ENCODE results near the gene SYTL2. TPM values are rescaled to one million over a fixed set of nuclear protein-coding genes. Genes with fewer than 3 reads are reported as not detected.
"Not testable (repeated sequence)": the region's sequence is repeated elsewhere in the genome, so short reads cannot be mapped to it uniquely, and the experiment has no call there.

The SYTL2 gene, protein sequence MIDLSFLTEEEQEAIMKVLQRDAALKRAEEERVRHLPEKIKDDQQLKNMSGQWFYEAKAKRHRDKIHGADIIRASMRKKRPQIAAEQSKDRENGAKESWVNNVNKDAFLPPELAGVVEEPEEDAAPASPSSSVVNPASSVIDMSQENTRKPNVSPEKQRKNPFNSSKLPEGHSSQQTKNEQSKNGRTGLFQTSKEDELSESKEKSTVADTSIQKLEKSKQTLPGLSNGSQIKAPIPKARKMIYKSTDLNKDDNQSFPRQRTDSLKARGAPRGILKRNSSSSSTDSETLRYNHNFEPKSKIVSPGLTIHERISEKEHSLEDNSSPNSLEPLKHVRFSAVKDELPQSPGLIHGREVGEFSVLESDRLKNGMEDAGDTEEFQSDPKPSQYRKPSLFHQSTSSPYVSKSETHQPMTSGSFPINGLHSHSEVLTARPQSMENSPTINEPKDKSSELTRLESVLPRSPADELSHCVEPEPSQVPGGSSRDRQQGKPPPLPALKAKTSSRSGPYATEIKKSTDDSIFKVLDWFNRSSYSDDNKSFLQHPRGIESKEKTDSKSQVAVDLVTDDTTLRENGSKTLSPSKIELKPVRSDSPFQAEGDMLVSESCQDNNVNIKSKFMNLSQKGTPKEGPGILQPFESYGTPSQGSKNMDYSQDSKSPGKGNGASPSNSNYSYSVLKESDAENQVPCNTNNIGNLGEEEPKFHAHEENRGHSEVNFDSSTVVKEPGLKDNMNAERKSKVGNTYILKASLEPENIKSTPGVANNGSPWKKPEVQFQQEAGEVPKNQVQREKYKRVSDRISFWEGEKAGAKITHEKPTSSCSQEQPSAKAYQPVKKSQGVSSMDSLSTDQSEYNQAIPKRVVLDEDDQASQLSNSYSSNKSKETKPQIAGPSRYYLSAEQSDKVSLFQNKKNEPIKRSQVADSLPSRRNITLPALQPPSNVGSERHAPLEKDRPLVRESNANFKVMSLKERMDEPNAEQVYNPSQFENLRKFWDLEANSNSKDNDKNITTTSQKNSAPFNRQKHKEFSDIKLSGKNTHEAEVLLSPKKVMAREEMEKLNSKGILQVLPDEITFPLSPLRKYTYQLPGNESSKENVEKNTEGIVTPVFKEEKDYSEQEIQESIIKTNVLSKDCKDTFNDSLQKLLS (N-terminal part only)
- total RNA-seq (10 to 100 TPM; 19.8 to 85.4 (median 31.3) TPM), total RNA-seq (7.8 to 159 (median 61.3) reads per million in 29 experiments)
- 82.0 TPM for total RNA-seq (2013)

DNA sequence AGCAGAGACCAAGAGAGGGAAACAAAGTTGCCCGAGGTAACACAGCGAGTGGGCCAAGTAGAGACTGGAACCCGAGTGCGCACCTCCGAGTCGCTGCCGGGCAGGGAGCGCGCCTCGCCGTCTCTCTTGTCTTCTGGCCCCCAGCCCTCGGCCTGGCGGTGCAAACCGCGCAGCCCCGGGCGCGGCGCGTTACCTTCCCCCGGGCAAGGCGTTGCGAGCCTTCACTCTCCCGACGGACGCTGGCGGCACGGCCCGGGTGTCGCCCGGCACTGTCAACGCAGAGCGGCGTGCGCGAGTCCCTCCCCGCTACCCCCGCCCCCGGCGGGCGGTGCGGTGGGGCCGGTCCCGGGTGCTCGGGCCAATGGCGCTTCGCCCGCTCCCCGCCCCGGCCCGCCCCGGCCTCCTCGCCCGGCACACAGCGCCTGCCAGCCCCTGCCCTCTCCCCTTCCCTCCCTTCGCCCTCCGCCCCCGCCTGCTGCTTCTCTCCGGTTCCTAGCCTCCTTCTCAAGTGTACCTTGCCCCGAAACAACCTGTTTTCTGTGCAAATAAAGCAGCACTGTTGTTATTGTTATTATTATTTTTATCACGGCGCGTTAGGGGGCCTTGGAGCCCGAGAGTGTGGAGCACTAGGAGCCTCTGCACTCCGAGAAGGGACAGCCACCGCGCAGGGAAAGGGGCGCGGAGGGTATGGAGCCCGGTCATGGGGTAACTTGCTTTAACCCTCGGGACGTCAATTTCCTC is at the start of gene SYTL2:
Gene SYTL2 (minus strand): TSS at position 271 of the 741 bp plus-strand sequence. CDS start 53,416 bp downstream, outside the sequence.
- Histone ChIP-seq H3K4me3 (ENCODE audit: control insufficient read depth in 1 of 2, extremely low read depth in 1 of 2, low read length in 1 of 2) (peak within 1 kb of the TSS; percentile 86 to 87), H3K36me3 (ENCODE audit: control insufficient read depth in 2 of 2, extremely low read depth in 1 of 2, insufficient read depth in 1 of 2, low read length in 1 of 2) (no peaks in the 10 kb centered on the region), H3K27ac (ENCODE audit: low read length) (peak within 1 kb of the TSS; percentile 62), H3K27me3 (replicated peaks in 1 of 2; ENCODE audit: control insufficient read depth in 2 of 2, extremely low read depth in 1 of 2, insufficient read depth in 2 of 2, low read length in 1 of 2) (peaks cover 0 to 11% of the 10 kb centered on the region in 2 experiments), H3K9me3 (no peaks in the 10 kb centered on the region), H3K4me1 (ENCODE audit: control insufficient read depth in 1 of 2, extremely low read depth in 1 of 2, insufficient read depth in 2 of 2, low read length in 2 of 2) (peaks cover 14 to 31% of the 10 kb centered on the region in 2 experiments)
- H3K4me3 Mint-ChIP-seq = peak within 1 kb of the TSS; percentile 89 to 92 (median 91)
- peak within 1 kb of the TSS; percentile 83 to 91 for H3K27ac Mint-ChIP-seq
- ChIA-PET CTCF (interaction anchor here (0.9 to 2.4 kb wide), 6 partner anchors 12 to 103 kb away, joined by 3 to 15 read pairs (median 6); partner anchors contain the start of gene CCDC83 (in 1 of the 2)), POLR2A (interaction anchor here (0.5 to 1.9 kb wide), 5 partner anchors 15 to 148 kb away, joined by 3 to 9 read pairs (median 4); no protein-coding TSS in a partner anchor)
- DNase-seq (peak; percentile 58 to 84 (median 73)), ATAC-seq (replicated peaks in 1 of 4) (peak; percentile 88 to 94 (median 92))
- H3K9me3 Mint-ChIP-seq = no peaks in the 10 kb centered on the region
- H3K27me3 Mint-ChIP-seq = no peaks in the 10 kb centered on the region
- H3K36me3 Mint-ChIP-seq = no peaks in the 10 kb centered on the region
- WGBS (ENCODE audit: insufficient coverage) = 1% methylated on average over 55 of the region's 72 CpGs
- peaks cover 32 to 51% (median 50%) of the 10 kb centered on the region in 3 donors for H3K4me1 Mint-ChIP-seq

DNA sequence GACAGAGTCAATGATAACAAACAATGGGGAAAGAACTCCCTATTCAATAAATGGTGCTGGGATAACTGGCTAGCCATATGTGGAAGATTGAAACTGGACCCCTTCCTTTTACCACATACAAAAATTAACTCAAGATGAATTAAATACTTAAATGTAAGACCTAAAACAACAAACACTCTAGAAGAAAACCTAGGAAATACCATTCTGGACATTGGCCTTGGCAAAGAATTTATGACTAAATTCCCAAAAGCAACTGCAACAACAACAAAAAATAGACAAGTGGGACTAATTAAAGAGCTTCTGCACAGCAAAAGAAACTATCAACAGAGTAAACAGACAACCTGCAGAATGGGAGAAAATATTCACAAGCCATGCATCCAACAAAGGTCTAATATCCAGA is 48.6 kb upstream of the SYTL2 start:
- DNase-seq; H3K9me3 Mint-ChIP-seq; H3K36me3 ChIP-seq (ENCODE audit: control insufficient read depth in 2 of 2, extremely low read depth in 1 of 2, insufficient read depth in 1 of 2, low read length in 1 of 2); H3K4me3 Mint-ChIP-seq; H3K27ac ChIP-seq (ENCODE audit: low read length); H3K4me3 ChIP-seq (ENCODE audit: control insufficient read depth in 1 of 2, extremely low read depth in 1 of 2, low read length in 1 of 2); H3K27ac Mint-ChIP-seq; H3K9me3 ChIP-seq; H3K4me1 Mint-ChIP-seq; H3K27me3 ChIP-seq (replicated peaks in 1 of 2; ENCODE audit: control insufficient read depth in 2 of 2, extremely low read depth in 1 of 2, insufficient read depth in 2 of 2, low read length in 1 of 2); POLR2A ChIA-PET; H3K36me3 Mint-ChIP-seq; ATAC-seq (replicated peaks in 1 of 4); H3K4me1 ChIP-seq (ENCODE audit: control insufficient read depth in 1 of 2, extremely low read depth in 1 of 2, insufficient read depth in 2 of 2, low read length in 2 of 2); H3K27me3 Mint-ChIP-seq: not testable (repeated sequence)
- CTCF ChIA-PET = interaction anchor here (0.6 to 0.7 kb wide), 3 partner anchors 45 to 182 kb away, joined by 3 to 7 read pairs (median 5); no protein-coding TSS in a partner anchor

GRCh38 chr11:85857098-85857497 is 46.2 kb upstream of the SYTL2 start:
- ATAC-seq (replicated peaks in 1 of 4) = no peak
- Mint-ChIP-seq H3K9me3 (no peaks in the 10 kb centered on the region), H3K27me3 (no peaks in the 10 kb centered on the region), H3K27ac (no peak overlapping the region), H3K4me1 (peaks cover 10 to 12% (median 11%) of the 10 kb centered on the region in 3 donors), H3K36me3 (no peaks in the 10 kb centered on the region), H3K4me3 (no peak overlapping the region)
- POLR2A ChIA-PET = interaction anchor here in 1 of 2 donors (0.6 kb wide), 1 partner anchor 10 kb away, joined by 5 read pairs; no protein-coding TSS in a partner anchor
- no peaks in the 10 kb centered on the region for H3K9me3 ChIP-seq
- H3K36me3 ChIP-seq (ENCODE audit: control insufficient read depth in 2 of 2, extremely low read depth in 1 of 2, insufficient read depth in 1 of 2, low read length in 1 of 2) = no peaks in the 10 kb centered on the region
- no peak overlapping the region for H3K27ac ChIP-seq (ENCODE audit: low read length)
- H3K4me3 ChIP-seq (ENCODE audit: control insufficient read depth in 1 of 2, extremely low read depth in 1 of 2, low read length in 1 of 2) = no peak overlapping the region
- peaks cover 0 to 9% of the 10 kb centered on the region in 2 experiments for H3K4me1 ChIP-seq (ENCODE audit: control insufficient read depth in 1 of 2, extremely low read depth in 1 of 2, insufficient read depth in 2 of 2, low read length in 2 of 2)
- CTCF ChIA-PET = no interaction called here
- WGBS (ENCODE audit: insufficient coverage) = 97% methylated on average over 10 of the region's 10 CpGs
- no peak for DNase-seq
- H3K27me3 ChIP-seq (replicated peaks in 1 of 2; ENCODE audit: control insufficient read depth in 2 of 2, extremely low read depth in 1 of 2, insufficient read depth in 2 of 2, low read length in 1 of 2) = peaks cover 0 to 7% of the 10 kb centered on the region in 2 experiments

DNA sequence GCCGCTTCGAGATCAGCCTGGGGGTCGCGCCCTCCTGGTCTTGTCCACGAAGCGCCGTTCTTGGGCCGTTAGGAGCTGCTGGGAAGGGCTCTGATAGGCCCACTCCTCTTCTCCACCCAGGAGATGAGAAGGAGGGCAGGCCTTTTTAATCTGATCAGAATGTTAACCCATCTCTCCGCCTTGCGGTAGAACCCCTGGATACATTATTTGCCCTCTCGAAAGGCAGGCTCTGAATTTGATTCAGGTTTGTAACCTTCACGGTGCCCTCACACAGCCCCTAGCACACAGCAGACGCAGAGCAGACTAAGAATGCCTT is 44.4 kb upstream of the SYTL2 start, which contains the start of gene CCDC83:
Gene CCDC83 (plus strand): TSS at position 43 of the 316 bp plus-strand sequence. CDS start 9,741 bp downstream, outside the sequence.
- Mint-ChIP-seq H3K27ac (peak within 1 kb of the TSS; percentile 90 to 94), H3K4me3 (peak within 1 kb of the TSS; percentile 87 to 91 (median 90)), H3K4me1 (peaks cover 10 to 12% (median 11%) of the 10 kb centered on the region in 3 donors), H3K9me3 (no peaks in the 10 kb centered on the region), H3K27me3 (no peaks in the 10 kb centered on the region), H3K36me3 (no peaks in the 10 kb centered on the region)
- Histone ChIP-seq H3K4me1 (ENCODE audit: control insufficient read depth in 1 of 2, extremely low read depth in 1 of 2, insufficient read depth in 2 of 2, low read length in 2 of 2) (peaks cover 0 to 9% of the 10 kb centered on the region in 2 experiments), H3K9me3 (no peaks in the 10 kb centered on the region), H3K4me3 (ENCODE audit: control insufficient read depth in 1 of 2, extremely low read depth in 1 of 2, low read length in 1 of 2) (peak within 1 kb of the TSS; percentile 58 to 83), H3K27me3 (replicated peaks in 1 of 2; ENCODE audit: control insufficient read depth in 2 of 2, extremely low read depth in 1 of 2, insufficient read depth in 2 of 2, low read length in 1 of 2) (peaks cover 0 to 7% of the 10 kb centered on the region in 2 experiments), H3K27ac (ENCODE audit: low read length) (peak within 1 kb of the TSS; percentile 66), H3K36me3 (ENCODE audit: control insufficient read depth in 2 of 2, extremely low read depth in 1 of 2, insufficient read depth in 1 of 2, low read length in 1 of 2) (no peaks in the 10 kb centered on the region)
- WGBS (ENCODE audit: insufficient coverage) = 65% methylated on average over 9 of the region's 13 CpGs
- DNase-seq (no peak), ATAC-seq (replicated peaks in 1 of 4) (no peak)
- CTCF ChIA-PET = interaction anchor here (0.7 to 2.2 kb wide), 31 partner anchors 8 to 437 kb away, joined by 3 to 15 read pairs (median 6); partner anchors contain the start of gene SYTL2 (in 1 of the 2)
- POLR2A ChIA-PET = interaction anchor here (0.5 to 1.6 kb wide), 5 partner anchors 32 to 333 kb away, joined by 3 to 6 read pairs (median 4); no protein-coding TSS in a partner anchor

- peaks cover 10 to 12% (median 11%) of the 10 kb centered on the region in 3 donors for H3K4me1 Mint-ChIP-seq
- H3K9me3 ChIP-seq = no peaks in the 10 kb centered on the region
- 2% methylated on average over 45 of the region's 62 CpGs for WGBS (ENCODE audit: insufficient coverage)
- H3K36me3 ChIP-seq (ENCODE audit: control insufficient read depth in 2 of 2, extremely low read depth in 1 of 2, insufficient read depth in 1 of 2, low read length in 1 of 2) = no peaks in the 10 kb centered on the region
- no peaks in the 10 kb centered on the region for H3K27me3 Mint-ChIP-seq
- ChIA-PET POLR2A (interaction anchor here in 1 of 2 donors (0.5 to 1.6 kb wide), 4 partner anchors 31 to 334 kb away, joined by 3 to 6 read pairs (median 4); no protein-coding TSS in a partner anchor), CTCF (interaction anchor here (0.5 to 2.2 kb wide), 38 partner anchors 9 to 437 kb away, joined by 3 to 15 read pairs (median 5); partner anchors contain the start of gene SYTL2 (in 1 of the 2))
- H3K4me3 Mint-ChIP-seq = peak overlapping the region; percentile 87 to 91 (median 90)
- peak overlapping the region; percentile 66 for H3K27ac ChIP-seq (ENCODE audit: low read length)
- peak overlapping the region; percentile 90 to 94 for H3K27ac Mint-ChIP-seq
- H3K4me1 ChIP-seq (ENCODE audit: control insufficient read depth in 1 of 2, extremely low read depth in 1 of 2, insufficient read depth in 2 of 2, low read length in 2 of 2) = peaks cover 0 to 9% of the 10 kb centered on the region in 2 experiments
- no peaks in the 10 kb centered on the region for H3K9me3 Mint-ChIP-seq
- DNase-seq (peak; percentile 76 to 94 (median 87)), ATAC-seq (replicated peaks in 1 of 4) (peak; percentile 95 to 99 (median 96))
- H3K27me3 ChIP-seq (replicated peaks in 1 of 2; ENCODE audit: control insufficient read depth in 2 of 2, extremely low read depth in 1 of 2, insufficient read depth in 2 of 2, low read length in 1 of 2) = peaks cover 0 to 7% of the 10 kb centered on the region in 2 experiments
- peak overlapping the region; percentile 58 to 83 for H3K4me3 ChIP-seq (ENCODE audit: control insufficient read depth in 1 of 2, extremely low read depth in 1 of 2, low read length in 1 of 2)
- no peaks in the 10 kb centered on the region for H3K36me3 Mint-ChIP-seq
Observed at GRCh38 chr11:85854557-85855340, 43.8 kb upstream of the SYTL2 start.

Measured in T-cell (primary cell).